ENCODE data around the gene TMEM135. TPM values are rescaled to one million over a fixed set of nuclear protein-coding genes. Genes with fewer than 3 reads are reported as not detected.

Gene TMEM135
- total RNA-seq, 2 experiments from 2014 or later: 29.2 to 34.5 TPM

DNA sequence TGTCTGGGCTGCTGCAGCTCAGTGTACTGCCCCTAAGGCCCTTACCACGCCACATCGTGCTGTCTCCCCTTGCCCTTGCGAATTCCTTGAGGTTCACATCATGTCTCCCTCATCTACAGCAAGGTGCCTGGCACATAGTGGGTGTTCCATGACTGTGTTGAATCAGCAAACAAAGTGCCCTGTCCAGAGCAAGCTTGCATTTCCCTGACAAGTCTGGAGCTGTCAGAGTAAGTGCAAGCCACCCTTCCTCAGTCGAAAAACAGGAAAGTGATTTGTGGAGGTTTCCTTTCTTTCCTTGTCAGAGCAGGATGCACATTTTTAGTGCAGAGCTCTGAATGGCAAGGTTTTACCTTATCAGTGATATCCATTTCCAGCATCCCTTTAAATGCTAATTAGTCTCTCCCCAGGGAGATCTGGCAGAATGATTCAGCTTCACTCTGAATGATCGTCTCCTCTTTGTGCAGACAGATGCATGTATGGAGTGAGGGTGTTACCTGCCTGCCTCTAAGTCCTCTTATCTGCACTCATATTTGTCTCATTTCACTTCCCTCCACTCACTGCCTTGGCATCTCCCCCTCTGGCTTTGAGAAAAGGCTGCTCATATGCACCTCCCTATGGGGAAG is 331.2 kb downstream of the TMEM135 start:
- no peaks in the 10 kb centered on the region for H3K27me3 Mint-ChIP-seq
- DNase-seq (no peak), ATAC-seq (ENCODE audit: low read depth) (no peak)
- no peaks in the 10 kb centered on the region for H3K4me1 Mint-ChIP-seq
- H3K36me3 Mint-ChIP-seq: no peaks in the 10 kb centered on the region
- no peak overlapping the region for H3K4me3 Mint-ChIP-seq
- H3K9me3 Mint-ChIP-seq: no peaks in the 10 kb centered on the region
- no peak overlapping the region for H3K27ac Mint-ChIP-seq
- POLR2A ChIA-PET: no interaction called here

DNA sequence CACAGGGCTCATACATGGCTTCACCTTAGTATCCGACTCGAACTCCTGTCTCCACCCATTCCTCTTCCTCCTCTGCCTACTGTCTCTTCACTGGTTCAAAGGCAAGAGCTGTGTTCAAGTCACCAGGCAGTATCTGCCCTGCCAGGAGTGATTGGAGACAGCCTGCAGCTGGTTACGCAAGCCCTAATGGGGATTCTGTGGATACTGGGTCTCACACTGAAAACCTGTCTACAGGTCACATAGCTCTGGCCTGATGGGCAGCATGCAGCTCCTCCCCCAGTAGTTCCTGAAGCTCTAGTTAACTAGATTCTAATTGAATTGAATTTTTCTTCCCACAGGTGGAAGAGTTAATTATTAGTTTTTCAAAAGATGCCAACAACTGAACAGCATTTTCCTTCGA is 332.2 kb downstream of the TMEM135 start:
- POLR2A ChIA-PET: no interaction called here
- DNase-seq: no peak
- ATAC-seq (ENCODE audit: low read depth): no peak

DNA sequence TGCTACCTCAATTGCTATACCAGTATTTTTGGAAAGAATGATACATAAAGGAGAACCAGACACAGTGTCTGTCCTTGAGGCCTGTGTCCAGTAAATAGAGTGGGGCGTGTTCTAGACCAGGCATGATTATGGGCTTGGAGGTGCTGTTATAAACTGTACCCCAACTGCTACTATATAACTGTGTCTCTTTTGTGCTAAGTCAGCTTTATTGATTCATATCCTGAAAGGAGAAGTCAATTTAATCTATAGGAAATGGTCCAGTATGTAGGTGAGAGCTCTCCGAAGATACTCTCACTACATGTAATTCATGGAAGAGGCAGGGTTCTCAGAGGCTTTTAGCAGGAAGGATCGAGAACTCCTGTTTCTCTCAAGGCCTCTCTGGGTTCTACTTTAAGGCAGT is 334.3 kb downstream of the TMEM135 start:
- Mint-ChIP-seq H3K4me1 (no peaks in the 10 kb centered on the region), H3K4me3 (no peak overlapping the region), H3K27me3 (no peaks in the 10 kb centered on the region), H3K9me3 (no peaks in the 10 kb centered on the region), H3K36me3 (no peaks in the 10 kb centered on the region), H3K27ac (no peak overlapping the region)
- DNase-seq (no peak), ATAC-seq (ENCODE audit: low read depth) (no peak)
- POLR2A ChIA-PET: no interaction called here

More for the DNA sequence above, 332.2 kb downstream of the TMEM135 start:
- H3K27me3 Mint-ChIP-seq: no peaks in the 10 kb centered on the region
- no peak overlapping the region for H3K4me3 Mint-ChIP-seq
- H3K4me1 Mint-ChIP-seq: no peaks in the 10 kb centered on the region
- H3K36me3 Mint-ChIP-seq: no peaks in the 10 kb centered on the region
- no peaks in the 10 kb centered on the region for H3K9me3 Mint-ChIP-seq
- H3K27ac Mint-ChIP-seq: no peak overlapping the region

Other genes with a start within 250 kb of the TMEM135 start
- under 1 TPM; 0.17 to 0.28 TPM for gene PRSS23, start 237.4 kb upstream of the TMEM135 start, total RNA-seq
- gene FZD4, start 82.5 kb upstream of the TMEM135 start, total RNA-seq: under 1 TPM; 0.11 TPM